Measurements from ENCODE around the gene MRPL23.

Gene MRPL23

GRCh38 chr11:1970956-1971355 is 23.8 kb downstream of the MRPL23 start:
- no peak for TF ChIP-seq CTCF (IDR thresholded peaks at IDR 0.05; ENCODE audit: control extremely low read depth, extremely low read depth, low read depth, missing control alignments)
- no peak for DNase-seq (ENCODE audit: extremely low spot score)
- ChIA-PET CTCF (interaction anchor here (1.7 kb wide), 1 partner anchor 89 kb away, joined by 4 read pairs; no protein-coding TSS in a partner anchor), POLR2A (no interaction called here)

- ChIA-PET CTCF (no interaction called here), POLR2A (no interaction called here)
- no peak for TF ChIP-seq CTCF (IDR thresholded peaks at IDR 0.05; ENCODE audit: control extremely low read depth, extremely low read depth, low read depth, missing control alignments)
- DNase-seq (ENCODE audit: extremely low spot score), result no peak
Observed at GRCh38 chr11:1975185-1975584, 28.1 kb downstream of the MRPL23 start.

- no peak for TF ChIP-seq CTCF (IDR thresholded peaks at IDR 0.05; ENCODE audit: control extremely low read depth, extremely low read depth, low read depth, missing control alignments)
- no peak for DNase-seq (ENCODE audit: extremely low spot score)
- CTCF ChIA-PET, result no interaction called here
- POLR2A ChIA-PET, result no interaction called here
Observed at GRCh38 chr11:1978720-1979473, 31.8 kb downstream of the MRPL23 start.

DNA sequence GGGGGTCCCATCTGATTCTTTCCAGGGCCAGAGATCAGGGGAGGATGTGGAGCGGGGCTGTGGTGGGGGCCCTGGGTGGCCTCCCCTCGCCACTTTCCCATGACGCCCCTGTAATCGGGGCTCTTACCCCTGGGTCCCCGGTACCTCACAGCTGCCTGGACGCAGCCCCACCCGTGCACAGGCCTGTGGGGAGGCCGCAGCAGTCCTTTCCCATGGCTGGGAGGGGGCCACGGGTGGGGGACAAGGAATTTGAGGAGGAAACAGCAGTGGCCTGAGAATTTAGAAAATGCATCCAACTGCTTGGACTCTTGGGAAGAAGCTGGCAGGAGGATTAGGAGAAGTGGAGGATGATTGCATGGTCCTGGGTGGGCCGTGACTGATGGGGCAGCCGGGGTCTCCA is 32.5 kb downstream of the MRPL23 start:
- no peak for DNase-seq (ENCODE audit: extremely low spot score)
- no peak for TF ChIP-seq CTCF (IDR thresholded peaks at IDR 0.05; ENCODE audit: control extremely low read depth, extremely low read depth, low read depth, missing control alignments)
- POLR2A ChIA-PET, result no interaction called here
- CTCF ChIA-PET, result interaction anchor here (1.1 kb wide), 1 partner anchor 23 kb away, joined by 3 read pairs; no protein-coding TSS in a partner anchor

GRCh38 chr11:1982873-1983600 is 35.9 kb downstream of the MRPL23 start:
- ChIA-PET CTCF (no interaction called here), POLR2A (no interaction called here)
- no peak for DNase-seq (ENCODE audit: extremely low spot score)
- no peak for TF ChIP-seq CTCF (IDR thresholded peaks at IDR 0.05; ENCODE audit: control extremely low read depth, extremely low read depth, low read depth, missing control alignments)

DNA sequence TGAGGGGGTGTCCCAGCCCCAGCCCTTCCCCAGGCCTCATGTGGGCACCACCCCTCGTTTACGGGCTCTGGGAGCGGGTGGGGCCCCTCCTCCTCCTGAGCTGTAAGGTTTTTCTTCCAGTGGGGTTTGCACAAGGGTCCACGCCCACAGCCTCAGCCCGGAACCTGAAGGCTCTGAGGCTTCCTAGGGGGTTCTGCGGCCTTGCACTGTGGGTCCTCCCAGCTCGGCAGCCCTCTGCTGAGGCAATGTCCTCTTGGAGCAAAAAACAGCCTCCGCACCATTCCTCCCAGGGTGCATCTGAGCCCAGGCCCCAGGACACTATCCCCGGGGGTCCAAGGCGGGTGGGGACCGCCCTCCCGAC is 36.4 kb downstream of the MRPL23 start:
- DNase-seq (ENCODE audit: extremely low spot score), result no peak
- POLR2A ChIA-PET, result no interaction called here
- CTCF ChIA-PET, result interaction anchor here (1.7 kb wide), 1 partner anchor 18 kb away, joined by 6 read pairs; no protein-coding TSS in a partner anchor
- no peak for TF ChIP-seq CTCF (IDR thresholded peaks at IDR 0.05; ENCODE audit: control extremely low read depth, extremely low read depth, low read depth, missing control alignments)
